RPMI8226 (cell line): ENCODE data around the gene FAM227B.
"Not testable (repeated sequence)": the region's sequence is repeated elsewhere in the genome, so short reads cannot be mapped to it uniquely, and the experiment has no call there.

ENCODE experiments used
- DNase-seq: peaks from one replicate; pipeline ENCODE4 v3.0.0-alpha.2; 2015

FAM227B gene

GRCh38 chr15:49430046-49430445 lies 190.6 kb downstream of the FAM227B start:
- DNase-seq, result no peak

- DNase-seq, result no peak
Observed at GRCh38 chr15:49428409-49429095, 192.1 kb downstream of the FAM227B start.

GRCh38 chr15:49427372-49427771 lies 193.2 kb downstream of the FAM227B start:
- no peak for DNase-seq

- no peak for DNase-seq
Observed at GRCh38 chr15:49424954-49425353, 195.7 kb downstream of the FAM227B start.

GRCh38 chr15:49423901-49424550 lies 196.6 kb downstream of the FAM227B start:
- no peak for DNase-seq

GRCh38 chr15:49423021-49423420 lies 197.6 kb downstream of the FAM227B start, which contains the start of gene FGF7:
FGF7 (plus strand) TSS chr15:49423242; CDS start chr15:49424298, 1,056 bp downstream.
- no peak for DNase-seq

GRCh38 chr15:49421991-49422390 lies 198.6 kb downstream of the FAM227B start:
- peak; percentile 67 for DNase-seq

GRCh38 chr15:49418811-49419210 lies 201.8 kb downstream of the FAM227B start:
- DNase-seq, result no peak

- DNase-seq, result no peak
Observed at GRCh38 chr15:49415638-49416037, 205.0 kb downstream of the FAM227B start.

GRCh38 chr15:49415149-49415548 lies 205.5 kb downstream of the FAM227B start:
- DNase-seq, result no peak

GRCh38 chr15:49412797-49413196 lies 207.8 kb downstream of the FAM227B start:
- no peak for DNase-seq

- no peak for DNase-seq
Observed at GRCh38 chr15:49410641-49411040, 210.0 kb downstream of the FAM227B start.

GRCh38 chr15:49406352-49407118 lies 214.1 kb downstream of the FAM227B start:
- no peak for DNase-seq

GRCh38 chr15:49402515-49403296 lies 217.9 kb downstream of the FAM227B start:
- not testable (repeated sequence) for DNase-seq

GRCh38 chr15:49387471-49387870 lies 233.1 kb downstream of the FAM227B start:
- DNase-seq, result peak; percentile 15

- peak; percentile 55 for DNase-seq
Observed at GRCh38 chr15:49383266-49383665, 237.4 kb downstream of the FAM227B start.

- DNase-seq, result peak; percentile 10
Observed at GRCh38 chr15:49382394-49382793, 238.2 kb downstream of the FAM227B start.

- no peak for DNase-seq
Observed at GRCh38 chr15:49380912-49381311, 239.7 kb downstream of the FAM227B start.

- DNase-seq, result peak; percentile 29
Observed at GRCh38 chr15:49379996-49380395, 240.6 kb downstream of the FAM227B start.

GRCh38 chr15:49372366-49372765 lies 248.3 kb downstream of the FAM227B start:
- DNase-seq, result no peak

- DNase-seq, result peak; percentile 55
Observed at GRCh38 chr15:49370782-49371181, 249.8 kb downstream of the FAM227B start.

GRCh38 chr15:49366496-49366895 lies 254.1 kb downstream of the FAM227B start:
- no peak for DNase-seq

GRCh38 chr15:49361370-49361769 lies 259.2 kb downstream of the FAM227B start:
- no peak for DNase-seq
